ENCODE measurements around the gene PEA15.

GRCh38 chr1:160227561-160227960 is 22.4 kb downstream of the PEA15 start:
- TF ChIP-seq CTCF (conservative IDR thresholded peaks at IDR 0.05; ENCODE audit: low read length) (no peak), EZH2phosphoT487 (IDR thresholded peaks at IDR 0.05; ENCODE audit: borderline replicate concordance, low read depth, low read length) (no peak)
